Body of pancreas (tissue), 4 donors: Measurements from ENCODE around the gene ERMP1.

Experiments
- CTCF ChIP-seq, 7 experiments: fragments of 450-650 bp in 4 of 7; fragments of 200-600 bp in 3 of 7; sonication (generic) in 3 of 7; IDR thresholded peaks; one replicate each; pipeline ENCODE4 v1.5.1; 2016 to 2019; ENCODE audit warnings: antibody characterized with exemption in 7 of 7
- POLR2A ChIP-seq, 3 donors: fragments of 450-650 bp; IDR thresholded peaks; one replicate each; pipeline ENCODE4 v1.6.1; 2016; ENCODE audit warnings: antibody characterized with exemption in 3 of 3, mild to moderate bottlenecking in 2 of 3

- TF ChIP-seq CTCF (IDR thresholded peaks at IDR 0.05) (peak; percentile 86 to 93 (median 87)), POLR2A (IDR thresholded peaks at IDR 0.05) (peak; percentile 58 to 81 (median 79))
Measured at GRCh38 chr9:5832538-5833529, at the start of gene ERMP1.
